ENCODE measurements around the gene OLFML2A. TPM values are rescaled to one million over a fixed set of nuclear protein-coding genes. Genes with fewer than 3 reads are reported as not detected.

OLFML2A gene
- total RNA-seq, 1 donor = 4.3 TPM

GRCh38 chr9:124754289-124754688 lies 22.6 kb upstream of the OLFML2A start:
- H3K4me3 ChIP-seq (ENCODE audit: low read depth, low read length) = no peak overlapping the region
- peak; percentile 33 for DNase-seq (ENCODE audit: low read depth)
- peak; percentile 68 for TF ChIP-seq CTCF (IDR thresholded peaks at IDR 0.05; ENCODE audit: insufficient read depth, low read depth, low read length)

- no peak for DNase-seq (ENCODE audit: low read depth)
- TF ChIP-seq CTCF (IDR thresholded peaks at IDR 0.05; ENCODE audit: insufficient read depth, low read depth, low read length) = no peak
- no peak overlapping the region for H3K4me3 ChIP-seq (ENCODE audit: low read depth, low read length)
These were observed 21.9 kb upstream of the OLFML2A start for GRCh38 chr9:124755061-124755460.

GRCh38 chr9:124756011-124756410 lies 20.9 kb upstream of the OLFML2A start:
- no peak for TF ChIP-seq CTCF (IDR thresholded peaks at IDR 0.05; ENCODE audit: insufficient read depth, low read depth, low read length)
- H3K4me3 ChIP-seq (ENCODE audit: low read depth, low read length) = no peak overlapping the region
- no peak for DNase-seq (ENCODE audit: low read depth)

GRCh38 chr9:124757616-124758015 lies 19.3 kb upstream of the OLFML2A start:
- DNase-seq (ENCODE audit: low read depth) = no peak
- TF ChIP-seq CTCF (IDR thresholded peaks at IDR 0.05; ENCODE audit: insufficient read depth, low read depth, low read length) = no peak
- no peak overlapping the region for H3K4me3 ChIP-seq (ENCODE audit: low read depth, low read length)

GRCh38 chr9:124758061-124758460 lies 18.9 kb upstream of the OLFML2A start:
- H3K4me3 ChIP-seq (ENCODE audit: low read depth, low read length) = no peak overlapping the region
- DNase-seq (ENCODE audit: low read depth) = no peak
- TF ChIP-seq CTCF (IDR thresholded peaks at IDR 0.05; ENCODE audit: insufficient read depth, low read depth, low read length) = no peak

- no peak for DNase-seq (ENCODE audit: low read depth)
- TF ChIP-seq CTCF (IDR thresholded peaks at IDR 0.05; ENCODE audit: insufficient read depth, low read depth, low read length) = no peak
- H3K4me3 ChIP-seq (ENCODE audit: low read depth, low read length) = no peak overlapping the region
These were observed 18.2 kb upstream of the OLFML2A start for GRCh38 chr9:124758691-124759090.

- no peak overlapping the region for H3K4me3 ChIP-seq (ENCODE audit: low read depth, low read length)
- no peak for DNase-seq (ENCODE audit: low read depth)
- no peak for TF ChIP-seq CTCF (IDR thresholded peaks at IDR 0.05; ENCODE audit: insufficient read depth, low read depth, low read length)
These were observed 17.6 kb upstream of the OLFML2A start for GRCh38 chr9:124759327-124759726.
